GM23338 (cell line): Measurements from ENCODE around the gene EPHB1. TPM values are rescaled to one million over a fixed set of nuclear protein-coding genes. Genes with fewer than 3 reads are reported as not detected.

Experiments
- ATAC-seq: fragments of 200-7000 bp; cut with Tn5 transposase; 3 replicates; pipeline ENCODE4 v1.9.1; 2020
- DNase-seq: peaks from one replicate; pipeline ENCODE4 v3.0.0-alpha.2; 2015; ENCODE audit warnings: low spot score
- H2AFZ ChIP-seq: fragments of 200-600 bp; sonication (generic); 2 replicates; pipeline ENCODE4 v1.8.0; 2016; ENCODE audit warnings: antibody characterized with exemption, mild to moderate bottlenecking, moderate library complexity
- H3F3A ChIP-seq: fragments of 200-600 bp; sonication (generic); replicated peaks from 2 replicates; pipeline ENCODE4 v1.8.0; 2017; ENCODE audit warnings: antibody characterized with exemption, mixed run types, low read depth
- H3K27ac ChIP-seq: fragments of 200-600 bp; sonication (generic); 2 replicates; pipeline ENCODE4 v1.6.1; 2016; ENCODE audit warnings: low read depth
- H3K27me3 ChIP-seq: fragments of 200-600 bp; sonication (generic); 2 replicates; pipeline ENCODE4 v1.8.0; 2016; ENCODE audit warnings: mild to moderate bottlenecking, mixed run types, moderate library complexity; ENCODE audit not compliant: insufficient read depth
- H3K36me3 ChIP-seq: fragments of 200-600 bp; sonication (generic); 2 replicates; pipeline ENCODE4 v1.8.0; 2016; ENCODE audit warnings: mild to moderate bottlenecking; ENCODE audit not compliant: insufficient read depth
- H3K4me1 ChIP-seq: fragments of 200-600 bp; sonication (generic); 2 replicates; pipeline ENCODE4 v1.8.0; 2016; ENCODE audit warnings: mild to moderate bottlenecking, moderate library complexity; ENCODE audit not compliant: insufficient read depth
- H3K4me2 ChIP-seq: fragments of 200-600 bp; sonication (generic); 2 replicates; pipeline ENCODE4 v1.7.1; 2017; ENCODE audit warnings: mixed run types
- H3K4me3 ChIP-seq: fragments of 200-600 bp; sonication (generic); 2 replicates; pipeline ENCODE4 v1.6.1; 2016; ENCODE audit warnings: mixed run types
- H3K79me2 ChIP-seq: fragments of 200-600 bp; sonication (generic); replicated peaks from 2 replicates; pipeline ENCODE4 v1.8.0; 2017; ENCODE audit warnings: mild to moderate bottlenecking; ENCODE audit not compliant: insufficient read depth
- H3K9me2 ChIP-seq: fragments of 200-600 bp; sonication (generic); 2 replicates; pipeline ENCODE4 v1.8.0; 2017; ENCODE audit not compliant: insufficient read depth
- H4K20me1 ChIP-seq: fragments of 200-600 bp; sonication (generic); replicated peaks from 2 replicates; pipeline ENCODE4 v1.8.0; 2017; ENCODE audit warnings: mild to moderate bottlenecking; ENCODE audit not compliant: insufficient read depth
- H3K27ac Mint-ChIP-seq: 2 replicates; pipeline ENCODE4 v1.8.0; 2020; ENCODE audit warnings: inconsistent platforms, mild to moderate bottlenecking, moderate library complexity, mixed read lengths
- H3K27me3 Mint-ChIP-seq: 3 replicates; pipeline ENCODE4 v1.8.0; 2022; ENCODE audit warnings: low read depth, mild to moderate bottlenecking, moderate library complexity, mixed read lengths, inconsistent platforms; ENCODE audit not compliant: insufficient read depth, poor library complexity
- H3K36me3 Mint-ChIP-seq: 3 replicates; pipeline ENCODE4 v1.8.0; 2021; ENCODE audit warnings: low read depth, mild to moderate bottlenecking, inconsistent platforms, moderate library complexity, mixed read lengths
- H3K4me1 Mint-ChIP-seq: 3 replicates; pipeline ENCODE4 v1.8.0; 2020; ENCODE audit warnings: mild to moderate bottlenecking, inconsistent platforms, mixed read lengths
- H3K4me3 Mint-ChIP-seq: 3 replicates; pipeline ENCODE4 v1.8.0; 2021; ENCODE audit warnings: moderate library complexity, mild to moderate bottlenecking, inconsistent platforms, mixed read lengths
- H3K9me3 Mint-ChIP-seq: 3 replicates; pipeline ENCODE4 v1.8.0; 2020; ENCODE audit warnings: moderate library complexity, mild to moderate bottlenecking, inconsistent platforms, mixed read lengths
- ETS1 ChIP-seq: IDR thresholded peaks from 2 replicates; pipeline ENCODE4 v1.6.1; 2016; ENCODE audit warnings: antibody characterized with exemption
- EZH2 ChIP-seq: fragments of 200-600 bp; sonication (generic); IDR thresholded peaks from one replicate; pipeline ENCODE4 v1.8.0; 2017; ENCODE audit warnings: antibody characterized with exemption, mild to moderate bottlenecking, low read depth; ENCODE audit not compliant: unreplicated experiment
- EZH2phosphoT487 ChIP-seq: fragments of 200-600 bp; sonication (generic); IDR thresholded peaks from one replicate; pipeline ENCODE4 v1.8.1; 2018; ENCODE audit warnings: antibody characterized with exemption; ENCODE audit not compliant: unreplicated experiment
- JUNB ChIP-seq: IDR thresholded peaks from one replicate; pipeline ENCODE4 v1.6.1; 2016; ENCODE audit warnings: antibody characterized with exemption; ENCODE audit not compliant: unreplicated experiment
- POLR2AphosphoS5 ChIP-seq: IDR thresholded peaks from 2 replicates; pipeline ENCODE4 v1.6.1; 2016; ENCODE audit warnings: antibody characterized with exemption, low read depth
- REST ChIP-seq: IDR thresholded peaks from one replicate; pipeline ENCODE4 v1.6.1; 2018; ENCODE audit warnings: antibody characterized with exemption; ENCODE audit not compliant: unreplicated experiment
- ZNF331 ChIP-seq: fragments of 250-450 bp; sonication (Bioruptor Pico); IDR thresholded peaks from 2 replicates; pipeline ENCODE4 v1.5.0; 2020; ENCODE audit warnings: low read depth, mild to moderate bottlenecking, moderate library complexity
- polyA plus RNA-seq: library from polyadenylated mRNA; unstranded; fragments of >200 nt; fragmentation: Nextera tagmentation; extraction: Ambion mirVana; gene quantifications from 2 replicates; pipeline ENCODE4 v1.2.1, GENCODE V29; 2016
- total RNA-seq: library from RNA; depleted of rRNA; stranded (reverse); fragments of >200 nt; shearing (Covaris generic); gene quantifications from 2 replicates; pipeline ENCODE4 v1.2.3, GENCODE V29; 2014
- TF ChIP-seq, protein P1 (sequence below): fragments of 250-450 bp; sonication (Bioruptor Pico); IDR thresholded peaks from 2 replicates; pipeline ENCODE4 v1.5.0; 2020; ENCODE audit warnings: mild to moderate bottlenecking, moderate library complexity

Gene EPHB1
- total and polyA plus RNA-seq, 2 experiments from 2014 or later = 2.7 to 5.2 TPM

- Histone ChIP-seq H4K20me1 (no peaks in the 10 kb centered on the region), H3K27ac (no peak overlapping the region), H3K4me3 (no peak overlapping the region), H2AFZ (no peak overlapping the region), H3K36me3 (no peaks in the 10 kb centered on the region), H3K4me2 (no peak overlapping the region), H3F3A (no peaks in the 10 kb centered on the region), H3K4me1 (no peaks in the 10 kb centered on the region), H3K79me2 (no peaks in the 10 kb centered on the region), H3K27me3 (no peaks in the 10 kb centered on the region), H3K9me2 (no peaks in the 10 kb centered on the region; the same call in 1 of the 2 replicates)
- ATAC-seq (no peak), DNase-seq (no peak)
- no peaks in the 10 kb centered on the region; the same call in 2 of the 3 replicates for H3K4me1 Mint-ChIP-seq
- 0 out of 3 replicates have a peak, but pooled peaks cover 3% of the 10 kb centered on the region for H3K9me3 Mint-ChIP-seq
- no peak for TF ChIP-seq REST
- no peak for TF ChIP-seq EZH2phosphoT487
- no peak for TF ChIP-seq JUNB
- no peak for TF ChIP-seq EZH2
- TF ChIP-seq, protein P1, sequence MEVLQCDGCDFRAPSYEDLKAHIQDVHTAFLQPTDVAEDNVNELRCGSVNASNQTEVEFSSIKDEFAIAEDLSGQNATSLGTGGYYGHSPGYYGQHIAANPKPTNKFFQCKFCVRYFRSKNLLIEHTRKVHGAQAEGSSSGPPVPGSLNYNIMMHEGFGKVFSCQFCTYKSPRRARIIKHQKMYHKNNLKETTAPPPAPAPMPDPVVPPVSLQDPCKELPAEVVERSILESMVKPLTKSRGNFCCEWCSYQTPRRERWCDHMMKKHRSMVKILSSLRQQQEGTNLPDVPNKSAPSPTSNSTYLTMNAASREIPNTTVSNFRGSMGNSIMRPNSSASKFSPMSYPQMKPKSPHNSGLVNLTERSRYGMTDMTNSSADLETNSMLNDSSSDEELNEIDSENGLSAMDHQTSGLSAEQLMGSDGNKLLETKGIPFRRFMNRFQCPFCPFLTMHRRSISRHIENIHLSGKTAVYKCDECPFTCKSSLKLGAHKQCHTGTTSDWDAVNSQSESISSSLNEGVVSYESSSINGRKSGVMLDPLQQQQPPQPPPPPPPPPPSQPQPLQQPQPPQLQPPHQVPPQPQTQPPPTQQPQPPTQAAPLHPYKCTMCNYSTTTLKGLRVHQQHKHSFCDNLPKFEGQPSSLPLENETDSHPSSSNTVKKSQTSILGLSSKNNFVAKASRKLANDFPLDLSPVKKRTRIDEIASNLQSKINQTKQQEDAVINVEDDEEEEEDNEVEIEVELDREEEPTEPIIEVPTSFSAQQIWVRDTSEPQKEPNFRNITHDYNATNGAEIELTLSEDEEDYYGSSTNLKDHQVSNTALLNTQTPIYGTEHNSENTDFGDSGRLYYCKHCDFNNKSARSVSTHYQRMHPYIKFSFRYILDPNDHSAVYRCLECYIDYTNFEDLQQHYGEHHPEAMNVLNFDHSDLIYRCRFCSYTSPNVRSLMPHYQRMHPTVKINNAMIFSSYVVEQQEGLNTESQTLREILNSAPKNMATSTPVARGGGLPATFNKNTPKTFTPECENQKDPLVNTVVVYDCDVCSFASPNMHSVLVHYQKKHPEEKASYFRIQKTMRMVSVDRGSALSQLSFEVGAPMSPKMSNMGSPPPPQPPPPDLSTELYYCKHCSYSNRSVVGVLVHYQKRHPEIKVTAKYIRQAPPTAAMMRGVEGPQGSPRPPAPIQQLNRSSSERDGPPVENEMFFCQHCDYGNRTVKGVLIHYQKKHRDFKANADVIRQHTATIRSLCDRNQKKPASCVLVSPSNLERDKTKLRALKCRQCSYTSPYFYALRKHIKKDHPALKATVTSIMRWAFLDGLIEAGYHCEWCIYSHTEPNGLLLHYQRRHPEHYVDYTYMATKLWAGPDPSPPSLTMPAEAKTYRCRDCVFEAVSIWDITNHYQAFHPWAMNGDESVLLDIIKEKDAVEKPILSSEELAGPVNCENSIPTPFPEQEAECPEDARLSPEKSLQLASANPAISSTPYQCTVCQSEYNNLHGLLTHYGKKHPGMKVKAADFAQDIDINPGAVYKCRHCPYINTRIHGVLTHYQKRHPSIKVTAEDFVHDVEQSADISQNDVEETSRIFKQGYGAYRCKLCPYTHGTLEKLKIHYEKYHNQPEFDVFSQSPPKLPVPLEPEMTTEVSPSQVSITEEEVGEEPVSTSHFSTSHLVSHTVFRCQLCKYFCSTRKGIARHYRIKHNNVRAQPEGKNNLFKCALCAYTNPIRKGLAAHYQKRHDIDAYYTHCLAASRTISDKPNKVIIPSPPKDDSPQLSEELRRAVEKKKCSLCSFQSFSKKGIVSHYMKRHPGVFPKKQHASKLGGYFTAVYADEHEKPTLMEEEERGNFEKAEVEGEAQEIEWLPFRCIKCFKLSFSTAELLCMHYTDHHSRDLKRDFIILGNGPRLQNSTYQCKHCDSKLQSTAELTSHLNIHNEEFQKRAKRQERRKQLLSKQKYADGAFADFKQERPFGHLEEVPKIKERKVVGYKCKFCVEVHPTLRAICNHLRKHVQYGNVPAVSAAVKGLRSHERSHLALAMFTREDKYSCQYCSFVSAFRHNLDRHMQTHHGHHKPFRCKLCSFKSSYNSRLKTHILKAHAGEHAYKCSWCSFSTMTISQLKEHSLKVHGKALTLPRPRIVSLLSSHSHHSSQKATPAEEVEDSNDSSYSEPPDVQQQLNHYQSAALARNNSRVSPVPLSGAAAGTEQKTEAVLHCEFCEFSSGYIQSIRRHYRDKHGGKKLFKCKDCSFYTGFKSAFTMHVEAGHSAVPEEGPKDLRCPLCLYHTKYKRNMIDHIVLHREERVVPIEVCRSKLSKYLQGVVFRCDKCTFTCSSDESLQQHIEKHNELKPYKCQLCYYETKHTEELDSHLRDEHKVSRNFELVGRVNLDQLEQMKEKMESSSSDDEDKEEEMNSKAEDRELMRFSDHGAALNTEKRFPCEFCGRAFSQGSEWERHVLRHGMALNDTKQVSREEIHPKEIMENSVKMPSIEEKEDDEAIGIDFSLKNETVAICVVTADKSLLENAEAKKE (CRISPR knock-in tag) = no peak
- no peak for TF ChIP-seq ETS1
- no peak for TF ChIP-seq POLR2AphosphoS5
- TF ChIP-seq ZNF331 (CRISPR knock-in tag) = no peak
- H3K27ac Mint-ChIP-seq = no peak overlapping the region
- H3K36me3 Mint-ChIP-seq = no peaks in the 10 kb centered on the region
- H3K27me3 Mint-ChIP-seq = peaks cover 2% of the 10 kb centered on the region
- H3K4me3 Mint-ChIP-seq = no peak overlapping the region
Observed at GRCh38 chr3:134749174-134749573, 45.9 kb upstream of the EPHB1 start.
